ENCODE data around the gene CDH16. TPM values are rescaled to one million over a fixed set of nuclear protein-coding genes. Genes with fewer than 3 reads are reported as not detected.
A peak's percentile ranks its signal among the peaks of the same experiment; 100 is the strongest.

CDH16 gene, protein sequence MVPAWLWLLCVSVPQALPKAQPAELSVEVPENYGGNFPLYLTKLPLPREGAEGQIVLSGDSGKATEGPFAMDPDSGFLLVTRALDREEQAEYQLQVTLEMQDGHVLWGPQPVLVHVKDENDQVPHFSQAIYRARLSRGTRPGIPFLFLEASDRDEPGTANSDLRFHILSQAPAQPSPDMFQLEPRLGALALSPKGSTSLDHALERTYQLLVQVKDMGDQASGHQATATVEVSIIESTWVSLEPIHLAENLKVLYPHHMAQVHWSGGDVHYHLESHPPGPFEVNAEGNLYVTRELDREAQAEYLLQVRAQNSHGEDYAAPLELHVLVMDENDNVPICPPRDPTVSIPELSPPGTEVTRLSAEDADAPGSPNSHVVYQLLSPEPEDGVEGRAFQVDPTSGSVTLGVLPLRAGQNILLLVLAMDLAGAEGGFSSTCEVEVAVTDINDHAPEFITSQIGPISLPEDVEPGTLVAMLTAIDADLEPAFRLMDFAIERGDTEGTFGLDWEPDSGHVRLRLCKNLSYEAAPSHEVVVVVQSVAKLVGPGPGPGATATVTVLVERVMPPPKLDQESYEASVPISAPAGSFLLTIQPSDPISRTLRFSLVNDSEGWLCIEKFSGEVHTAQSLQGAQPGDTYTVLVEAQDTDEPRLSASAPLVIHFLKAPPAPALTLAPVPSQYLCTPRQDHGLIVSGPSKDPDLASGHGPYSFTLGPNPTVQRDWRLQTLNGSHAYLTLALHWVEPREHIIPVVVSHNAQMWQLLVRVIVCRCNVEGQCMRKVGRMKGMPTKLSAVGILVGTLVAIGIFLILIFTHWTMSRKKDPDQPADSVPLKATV
- total RNA-seq, result 0.33 and 5.0 TPM in 2 replicates

DNA sequence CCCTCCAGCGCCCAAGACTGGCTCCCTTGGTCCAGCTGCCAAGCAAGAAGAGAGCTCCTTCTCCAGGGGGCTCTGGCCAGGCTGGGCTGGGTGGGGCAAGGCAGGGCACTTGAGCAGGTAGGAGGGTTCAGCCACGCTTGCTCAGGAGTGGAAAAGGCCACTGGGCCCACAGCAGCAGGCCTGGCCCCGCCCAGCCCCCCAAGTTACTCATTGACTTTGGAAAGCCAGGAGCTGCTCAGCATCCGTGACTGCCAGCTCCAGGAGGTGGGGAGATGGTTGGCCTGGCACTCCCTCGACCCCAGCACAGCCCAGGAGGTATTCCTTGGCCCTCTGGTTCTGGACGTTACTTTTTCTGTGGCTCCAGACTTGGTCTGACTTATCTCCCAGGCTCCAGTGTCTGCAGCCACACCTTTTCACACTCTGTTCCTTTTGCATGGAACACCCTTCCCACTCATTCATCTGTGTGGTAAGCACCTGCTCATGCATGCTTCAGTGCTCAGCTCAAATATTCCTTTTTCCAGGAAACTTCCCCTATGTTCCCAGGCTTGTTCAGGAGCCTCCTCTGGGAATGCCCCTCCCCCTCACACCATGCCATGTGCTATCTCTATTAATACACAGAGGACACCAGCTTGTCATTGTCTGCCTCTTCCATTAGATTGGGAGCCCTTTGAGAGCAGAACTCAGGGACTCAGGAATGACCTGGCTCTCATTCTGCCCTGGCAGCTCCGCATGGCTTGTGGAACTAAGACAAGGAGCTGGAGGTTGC, at the start of gene CDH16:
CDH16 (minus strand) TSS at position 83 of the 766 bp plus-strand sequence. CDS start 820 bp downstream, outside the sequence.
- TF ChIP-seq CTCF (IDR thresholded peaks at IDR 0.05; ENCODE audit: insufficient read depth, low read length, poor library complexity, severe bottlenecking), result no peak

GRCh38 chr16:66964049-66964448, 45.4 kb upstream of the CDH16 start:
- no peak for TF ChIP-seq CTCF (IDR thresholded peaks at IDR 0.05; ENCODE audit: insufficient read depth, low read length, poor library complexity, severe bottlenecking)
- H3K27me3 ChIP-seq (ENCODE audit: control insufficient read depth, insufficient read depth, low read length), result peaks cover 11% of the 10 kb centered on the region
- H3K36me3 ChIP-seq (ENCODE audit: control insufficient read depth, insufficient read depth, low read length), result no peaks in the 10 kb centered on the region
- DNase-seq (ENCODE audit: low read depth), result no peak
- no peak overlapping the region for H3K4me3 ChIP-seq (ENCODE audit: low read depth, low read length)

More for the DNA sequence above, at the start of gene CDH16:
- DNase-seq (ENCODE audit: low read depth), result peak; percentile 68
- Histone ChIP-seq H3K4me3 (ENCODE audit: low read depth, low read length) (no peak within 1 kb of the TSS), H3K36me3 (ENCODE audit: control insufficient read depth, insufficient read depth, low read length) (no peaks in the 10 kb centered on the region), H3K27me3 (ENCODE audit: control insufficient read depth, insufficient read depth, low read length) (no peaks in the 10 kb centered on the region)

GRCh38 chr16:66961914-66962313, 43.2 kb upstream of the CDH16 start:
- Histone ChIP-seq H3K27me3 (ENCODE audit: control insufficient read depth, insufficient read depth, low read length) (peaks cover 13% of the 10 kb centered on the region), H3K4me3 (ENCODE audit: low read depth, low read length) (no peak overlapping the region), H3K36me3 (ENCODE audit: control insufficient read depth, insufficient read depth, low read length) (no peaks in the 10 kb centered on the region)
- no peak for TF ChIP-seq CTCF (IDR thresholded peaks at IDR 0.05; ENCODE audit: insufficient read depth, low read length, poor library complexity, severe bottlenecking)
- no peak for DNase-seq (ENCODE audit: low read depth)

DNA sequence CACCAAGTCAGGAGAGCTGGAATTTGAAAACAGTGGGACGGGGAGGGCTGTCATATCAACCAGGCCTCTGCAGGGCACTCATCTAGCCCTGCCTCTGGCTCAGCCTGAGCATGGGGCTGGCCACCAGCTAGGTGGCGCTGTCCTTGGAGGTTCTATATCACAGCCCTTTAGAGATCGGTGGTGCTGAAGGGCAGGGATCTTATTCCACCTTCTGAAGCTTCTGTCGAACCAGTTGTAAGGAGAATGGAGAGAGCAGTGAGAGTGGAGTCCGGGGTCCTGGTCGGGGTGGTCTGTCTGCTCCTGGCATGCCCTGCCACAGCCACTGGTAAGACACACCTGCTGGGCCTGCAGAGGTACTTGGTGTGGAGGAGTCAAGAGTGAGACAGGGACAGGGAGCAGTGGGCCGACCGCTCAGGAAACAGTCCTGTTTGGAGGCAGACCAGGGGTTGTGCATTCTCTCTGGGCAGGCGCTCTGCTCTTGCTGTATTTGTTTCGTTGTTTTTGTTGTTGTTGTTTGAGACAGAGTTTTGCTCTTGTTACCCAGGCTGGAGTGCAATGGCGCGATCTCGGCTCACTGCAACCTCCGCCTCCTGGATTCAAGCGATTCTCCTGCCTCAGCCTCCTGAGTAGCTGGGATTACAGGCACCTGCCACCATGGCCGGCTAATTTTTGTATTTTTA, 42.5 kb upstream of the CDH16 start, which contains the start of gene CES3:
CES3 (plus strand) TSS at position 202 of the 680 bp plus-strand sequence; CDS start at position 244, 42 bp downstream.
- Histone ChIP-seq H3K27me3 (ENCODE audit: control insufficient read depth, insufficient read depth, low read length) (peaks cover 13% of the 10 kb centered on the region), H3K36me3 (ENCODE audit: control insufficient read depth, insufficient read depth, low read length) (no peaks in the 10 kb centered on the region), H3K4me3 (ENCODE audit: low read depth, low read length) (no peak within 1 kb of the TSS)
- DNase-seq (ENCODE audit: low read depth), result no peak
- TF ChIP-seq CTCF (IDR thresholded peaks at IDR 0.05; ENCODE audit: insufficient read depth, low read length, poor library complexity, severe bottlenecking), result peak; percentile 89

- H3K27me3 ChIP-seq (ENCODE audit: control insufficient read depth, insufficient read depth, low read length), result peaks cover 10% of the 10 kb centered on the region
- no peaks in the 10 kb centered on the region for H3K36me3 ChIP-seq (ENCODE audit: control insufficient read depth, insufficient read depth, low read length)
- no peak for DNase-seq (ENCODE audit: low read depth)
- no peak overlapping the region for H3K4me3 ChIP-seq (ENCODE audit: low read depth, low read length)
- no peak for TF ChIP-seq CTCF (IDR thresholded peaks at IDR 0.05; ENCODE audit: insufficient read depth, low read length, poor library complexity, severe bottlenecking)
These were observed 41.6 kb upstream of the CDH16 start for GRCh38 chr16:66960270-66960669.
